KMS-11 (cell line): ENCODE measurements around the gene ADNP.

ENCODE experiments used
- H2AFZ ChIP-seq: fragments of 200-600 bp; sonication (generic); 2 replicates; pipeline ENCODE4 v1.6.1; 2016; ENCODE audit warnings: antibody characterized with exemption, mixed run types, low read depth
- H3K27ac ChIP-seq: fragments of 200-600 bp; sonication (generic); 2 replicates; pipeline ENCODE4 v1.6.1; 2016; ENCODE audit warnings: mild to moderate bottlenecking, mixed run types
- H3K27me3 ChIP-seq: fragments of 200-600 bp; sonication (generic); 2 replicates; pipeline ENCODE4 v1.6.1; 2017; ENCODE audit warnings: mild to moderate bottlenecking, low read depth, mixed run types, moderate library complexity; ENCODE audit not compliant: insufficient read depth
- H3K36me3 ChIP-seq: fragments of 200-600 bp; sonication (generic); 2 replicates; pipeline ENCODE4 v1.6.1; 2017; ENCODE audit warnings: mild to moderate bottlenecking, mixed run types; ENCODE audit not compliant: insufficient read depth
- H3K4me1 ChIP-seq: fragments of 200-600 bp; sonication (generic); 2 replicates; pipeline ENCODE4 v1.6.1; 2016; ENCODE audit warnings: mild to moderate bottlenecking, low read depth, mixed run types; ENCODE audit not compliant: poor library complexity, severe bottlenecking
- H3K4me2 ChIP-seq: fragments of 200-600 bp; sonication (generic); 2 replicates; pipeline ENCODE4 v1.7.0; 2016; ENCODE audit warnings: mild to moderate bottlenecking, mixed run types
- H3K4me3 ChIP-seq: fragments of 200-600 bp; sonication (generic); IDR thresholded peaks from 2 replicates; pipeline ENCODE4 v1.6.1; 2017; ENCODE audit warnings: low read depth, low read length, mixed read lengths; ENCODE audit not compliant: insufficient read depth
- H3K79me2 ChIP-seq: fragments of 200-600 bp; sonication (generic); 2 replicates; pipeline ENCODE4 v1.6.1; 2016; ENCODE audit warnings: low read depth, mixed run types; ENCODE audit not compliant: insufficient read depth
- H3K9ac ChIP-seq: fragments of 200-600 bp; sonication (generic); 2 replicates; pipeline ENCODE4 v1.6.1; 2016; ENCODE audit warnings: mild to moderate bottlenecking, mixed run types
- H4K20me1 ChIP-seq: fragments of 200-600 bp; sonication (generic); 2 replicates; pipeline ENCODE4 v1.6.1; 2016; ENCODE audit warnings: mild to moderate bottlenecking, mixed run types; ENCODE audit not compliant: insufficient read depth
- TF ChIP-seq, protein P1 (sequence below): fragments of 200-600 bp; sonication (generic); conservative IDR thresholded peaks from 2 replicates; pipeline ENCODE4 v1.6.1; 2017; ENCODE audit warnings: low read depth, mild to moderate bottlenecking, antibody characterized with exemption, low read length, moderate library complexity, mixed read lengths

Gene ADNP

GRCh38 chr20:50975701-50976330, 44.6 kb upstream of the ADNP start:
- no peak overlapping the region for H2AFZ ChIP-seq
- no peak overlapping the region for H3K4me2 ChIP-seq
- peaks cover 3% of the 10 kb centered on the region; the same call in 1 of the 2 replicates for H3K27me3 ChIP-seq
- H3K9ac ChIP-seq: no peak overlapping the region
- H4K20me1 ChIP-seq: no peaks in the 10 kb centered on the region
- no peaks in the 10 kb centered on the region for H3K4me1 ChIP-seq
- H3K4me3 ChIP-seq: no peak overlapping the region
- TF ChIP-seq, protein P1, sequence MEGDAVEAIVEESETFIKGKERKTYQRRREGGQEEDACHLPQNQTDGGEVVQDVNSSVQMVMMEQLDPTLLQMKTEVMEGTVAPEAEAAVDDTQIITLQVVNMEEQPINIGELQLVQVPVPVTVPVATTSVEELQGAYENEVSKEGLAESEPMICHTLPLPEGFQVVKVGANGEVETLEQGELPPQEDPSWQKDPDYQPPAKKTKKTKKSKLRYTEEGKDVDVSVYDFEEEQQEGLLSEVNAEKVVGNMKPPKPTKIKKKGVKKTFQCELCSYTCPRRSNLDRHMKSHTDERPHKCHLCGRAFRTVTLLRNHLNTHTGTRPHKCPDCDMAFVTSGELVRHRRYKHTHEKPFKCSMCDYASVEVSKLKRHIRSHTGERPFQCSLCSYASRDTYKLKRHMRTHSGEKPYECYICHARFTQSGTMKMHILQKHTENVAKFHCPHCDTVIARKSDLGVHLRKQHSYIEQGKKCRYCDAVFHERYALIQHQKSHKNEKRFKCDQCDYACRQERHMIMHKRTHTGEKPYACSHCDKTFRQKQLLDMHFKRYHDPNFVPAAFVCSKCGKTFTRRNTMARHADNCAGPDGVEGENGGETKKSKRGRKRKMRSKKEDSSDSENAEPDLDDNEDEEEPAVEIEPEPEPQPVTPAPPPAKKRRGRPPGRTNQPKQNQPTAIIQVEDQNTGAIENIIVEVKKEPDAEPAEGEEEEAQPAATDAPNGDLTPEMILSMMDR: no peak
- no peaks in the 10 kb centered on the region for H3K79me2 ChIP-seq
- H3K36me3 ChIP-seq: no peaks in the 10 kb centered on the region
- no peak overlapping the region for H3K27ac ChIP-seq

GRCh38 chr20:50969912-50970311, 38.7 kb upstream of the ADNP start:
- Histone ChIP-seq H3K27me3 (no peaks in the 10 kb centered on the region), H4K20me1 (no peaks in the 10 kb centered on the region), H3K9ac (no peak overlapping the region), H3K4me2 (no peak overlapping the region), H3K27ac (no peak overlapping the region), H2AFZ (no peak overlapping the region), H3K79me2 (no peaks in the 10 kb centered on the region), H3K4me1 (no peaks in the 10 kb centered on the region), H3K36me3 (no peaks in the 10 kb centered on the region), H3K4me3 (no peak overlapping the region)
- TF ChIP-seq, protein P1: no peak

DNA sequence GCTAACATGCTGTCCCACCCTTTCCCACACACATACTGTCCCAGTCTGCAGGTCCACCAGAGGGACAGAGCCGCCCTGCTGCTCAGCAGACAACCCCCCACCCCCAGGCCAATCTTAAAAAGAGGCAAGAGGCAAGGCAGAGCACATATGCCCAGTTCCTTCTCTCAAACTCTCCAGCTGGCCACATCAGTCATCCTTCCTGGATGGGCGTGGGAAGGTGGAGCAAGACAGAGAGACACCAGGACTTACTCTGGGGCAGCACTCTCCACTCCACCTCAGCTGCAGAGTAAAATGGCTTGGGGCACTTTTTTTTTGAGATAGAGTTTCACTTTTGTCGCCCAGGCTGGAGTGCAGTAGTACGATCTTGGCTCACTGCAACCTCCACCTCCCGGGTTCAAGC, 38.2 kb upstream of the ADNP start:
- no peak overlapping the region for H3K27ac ChIP-seq
- TF ChIP-seq, protein P1: no peak
- no peaks in the 10 kb centered on the region for H3K27me3 ChIP-seq
- H4K20me1 ChIP-seq: no peaks in the 10 kb centered on the region
- H3K4me1 ChIP-seq: no peaks in the 10 kb centered on the region
- no peak overlapping the region for H3K9ac ChIP-seq
- H3K36me3 ChIP-seq: no peaks in the 10 kb centered on the region
- H3K79me2 ChIP-seq: no peaks in the 10 kb centered on the region
- no peak overlapping the region for H3K4me2 ChIP-seq
- H3K4me3 ChIP-seq: no peak overlapping the region
- H2AFZ ChIP-seq: no peak overlapping the region

GRCh38 chr20:50968289-50968688, 37.1 kb upstream of the ADNP start:
- TF ChIP-seq, protein P1: no peak
- H3K4me3 ChIP-seq: no peak overlapping the region
- no peak overlapping the region for H2AFZ ChIP-seq
- no peak overlapping the region for H3K27ac ChIP-seq
- no peaks in the 10 kb centered on the region for H3K79me2 ChIP-seq
- no peak overlapping the region for H3K4me2 ChIP-seq
- no peaks in the 10 kb centered on the region for H3K4me1 ChIP-seq
- H3K27me3 ChIP-seq: no peaks in the 10 kb centered on the region
- H3K9ac ChIP-seq: no peak overlapping the region
- H3K36me3 ChIP-seq: no peaks in the 10 kb centered on the region
- no peaks in the 10 kb centered on the region for H4K20me1 ChIP-seq
